OCI-LY7 (cell line): ENCODE measurements around the gene PCNX1.

Experiments used
- CTCF ChIP-seq: fragments of 200-600 bp; sonication (generic); conservative IDR thresholded peaks from 2 replicates; pipeline ENCODE4 v1.5.1; 2014; ENCODE audit warnings: mild to moderate bottlenecking, antibody characterized with exemption, low read length, moderate library complexity, mixed read lengths
- EZH2phosphoT487 ChIP-seq: fragments of 200-600 bp; sonication (generic); IDR thresholded peaks from 2 replicates; pipeline ENCODE4 v1.6.1; 2018; ENCODE audit warnings: low read depth, borderline replicate concordance, mild to moderate bottlenecking, mixed run types, antibody characterized with exemption, low read length, moderate library complexity, mixed read lengths

- TF ChIP-seq CTCF (no peak), EZH2phosphoT487 (no peak)
Measured at GRCh38 chr14:70888681-70889175, 18.5 kb upstream of the PCNX1 start.
